ENCODE measurements around the gene CTSE. TPM values are rescaled to one million over a fixed set of nuclear protein-coding genes. Genes with fewer than 3 reads are reported as not detected.

Gene CTSE
- total RNA-seq, 4 donors from 2014 or later: 0.13 TPM; not detected in 3

DNA sequence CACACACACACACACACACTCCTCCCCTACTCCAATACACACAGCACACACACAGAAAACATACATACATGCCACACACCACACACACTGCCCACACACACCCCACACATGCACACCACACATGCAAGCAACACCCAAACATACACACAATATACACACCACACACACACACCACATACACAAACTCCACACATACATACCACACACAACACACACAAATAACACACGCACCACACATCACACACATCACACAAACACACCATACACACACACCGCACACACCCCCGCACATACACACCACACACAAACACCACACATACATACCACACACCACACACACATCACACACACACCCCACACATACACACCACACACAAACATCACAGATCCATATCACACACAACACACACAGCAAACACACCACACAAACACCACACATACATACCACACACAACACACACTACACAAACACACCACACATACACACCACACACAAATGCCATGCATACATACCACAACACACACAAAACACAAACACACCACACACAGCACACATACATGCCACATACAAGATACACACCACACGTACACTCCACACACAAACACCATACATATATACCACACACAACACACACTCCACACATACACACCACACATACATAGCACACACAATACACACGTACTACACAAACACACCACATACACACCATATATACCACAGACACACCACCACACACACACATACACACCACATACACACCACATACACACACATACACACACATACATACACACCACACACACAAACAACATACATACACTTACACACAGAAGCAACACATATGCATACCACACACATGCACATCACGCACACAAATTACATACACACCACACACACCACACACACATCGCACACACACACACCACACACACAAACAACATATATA is 19.6 kb downstream of the CTSE start:
- Histone ChIP-seq H3K36me3 (no peaks in the 10 kb centered on the region), H3K4me3 (no peak overlapping the region), H3K27me3 (no peaks in the 10 kb centered on the region), H3K27ac (replicated peaks in 1 of 4) (peak overlapping the region in 2 of 4 donors; percentile 60 to 64), H3K4me1 (peaks cover 22 to 37% (median 30%) of the 10 kb centered on the region in 4 donors), H3K9me3 (no peaks in the 10 kb centered on the region)
- intact Hi-C loops (cut with DNase I): no loop called here
- WGBS: 94% methylated on average over 7 of the region's 7 CpGs
- TF ChIP-seq CTCF (IDR thresholded peaks at IDR 0.05): no peak
- no peak for TF ChIP-seq POLR2AphosphoS5 (IDR thresholded peaks at IDR 0.05)
- no peak for TF ChIP-seq POLR2A (IDR thresholded peaks at IDR 0.05; ENCODE audit: low read depth)
- TF ChIP-seq EP300 (IDR thresholded peaks at IDR 0.05): no peak
- DNase-seq (ENCODE audit: extremely low spot score): no peak

DNA sequence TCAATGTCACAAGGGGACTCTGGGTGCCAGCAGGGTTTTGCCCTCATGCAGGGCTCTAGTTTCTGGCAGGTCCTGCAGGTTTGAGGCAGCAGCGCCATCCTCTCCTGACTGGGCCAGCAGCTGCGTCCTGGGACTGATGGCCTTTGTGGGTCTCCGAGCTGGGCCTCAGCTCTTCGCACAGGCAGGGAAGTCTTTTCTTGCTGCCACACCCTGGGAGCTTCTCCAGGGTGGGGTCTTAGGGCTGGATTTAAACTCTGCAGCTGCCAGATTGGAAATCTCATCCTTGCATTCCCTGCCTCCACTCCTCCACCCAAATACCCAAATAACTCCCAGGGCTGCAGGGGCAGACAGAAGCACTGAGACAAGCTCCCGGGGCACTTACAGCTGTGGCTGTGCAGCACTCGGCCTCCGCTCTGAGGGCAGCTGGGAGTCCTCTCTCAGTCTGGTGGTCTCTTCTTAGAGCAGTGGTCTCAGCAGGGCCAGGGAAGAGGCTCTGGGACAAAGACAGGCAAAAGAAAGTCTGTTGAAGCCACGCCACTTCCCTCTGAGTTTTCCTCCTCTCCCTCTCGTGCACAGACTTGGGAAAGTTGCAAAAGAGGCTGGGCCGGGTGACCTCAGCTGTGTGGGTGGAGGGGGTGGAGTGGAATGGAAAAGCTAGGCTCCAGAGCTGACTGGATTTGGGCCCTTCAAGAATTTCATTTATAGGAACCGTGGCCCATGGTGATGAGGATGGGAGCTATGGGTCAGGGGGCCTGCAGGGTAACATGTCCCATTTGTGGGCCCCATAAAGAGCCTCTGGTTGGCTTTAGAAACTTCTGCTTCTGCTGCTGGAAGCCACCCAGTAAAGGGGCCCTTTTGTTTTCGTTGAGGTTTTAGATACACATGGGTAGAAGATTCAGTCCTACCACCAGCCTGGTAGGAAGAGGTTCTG is 20.6 kb downstream of the CTSE start, which contains the start of gene RAB7B:
Gene RAB7B (minus strand): TSS at position 525 of the 931 bp plus-strand sequence. CDS start 9,260 bp downstream, outside the sequence.
- peak within 1 kb of the TSS; percentile 22 to 64 (median 60) for H3K27ac ChIP-seq (replicated peaks in 1 of 4)
- H3K27me3 ChIP-seq: no peaks in the 10 kb centered on the region
- H3K9me3 ChIP-seq: no peaks in the 10 kb centered on the region
- H3K4me1 ChIP-seq: peaks cover 26 to 37% (median 32%) of the 10 kb centered on the region in 4 donors
- H3K36me3 ChIP-seq: no peaks in the 10 kb centered on the region
- intact Hi-C loops (cut with DNase I): no loop called here
- TF ChIP-seq CTCF (IDR thresholded peaks at IDR 0.05) (no peak), EP300 (IDR thresholded peaks at IDR 0.05) (no peak), POLR2A (IDR thresholded peaks at IDR 0.05; ENCODE audit: low read depth) (no peak), POLR2AphosphoS5 (IDR thresholded peaks at IDR 0.05) (peak; percentile 19 to 50)
- H3K4me3 ChIP-seq: peak within 1 kb of the TSS; percentile 33 to 46 (median 40)
- no peak for DNase-seq (ENCODE audit: extremely low spot score)
- WGBS: 39% methylated on average over 8 of the region's 12 CpGs

DNA sequence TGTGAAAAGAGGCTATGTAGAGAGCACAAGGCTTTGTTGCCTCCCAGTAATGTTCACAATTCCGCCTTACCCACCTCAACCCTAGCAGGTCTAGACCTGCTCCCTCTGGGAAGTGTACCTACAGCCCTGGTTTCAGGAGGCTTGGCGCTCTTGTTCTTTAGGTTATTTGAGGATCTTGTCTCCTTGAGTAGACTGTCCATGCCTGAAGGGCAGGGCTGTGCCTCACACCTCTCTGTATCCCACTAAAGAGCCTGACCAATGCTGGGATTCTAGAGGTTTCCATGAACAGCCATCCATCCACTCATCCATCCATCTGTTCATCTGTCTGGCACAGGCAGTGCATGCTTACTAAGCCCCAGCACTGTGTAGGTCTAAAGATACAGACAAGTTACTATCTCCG is 21.5 kb downstream of the CTSE start:
- 88% methylated on average over 3 of the region's 3 CpGs for WGBS
- H3K27me3 ChIP-seq: no peaks in the 10 kb centered on the region
- no peaks in the 10 kb centered on the region for H3K36me3 ChIP-seq
- no peak for DNase-seq (ENCODE audit: extremely low spot score)
- intact Hi-C loops (cut with DNase I): no loop called here
- peak overlapping the region in 3 of 4 donors; percentile 38 to 59 (median 42) for H3K27ac ChIP-seq (replicated peaks in 1 of 4)
- peaks cover 26 to 37% (median 32%) of the 10 kb centered on the region in 4 donors for H3K4me1 ChIP-seq
- no peaks in the 10 kb centered on the region for H3K9me3 ChIP-seq
- no peak for TF ChIP-seq CTCF (IDR thresholded peaks at IDR 0.05)
- TF ChIP-seq POLR2A (IDR thresholded peaks at IDR 0.05; ENCODE audit: low read depth): no peak
- no peak for TF ChIP-seq EP300 (IDR thresholded peaks at IDR 0.05)
- no peak for TF ChIP-seq POLR2AphosphoS5 (IDR thresholded peaks at IDR 0.05)
- H3K4me3 ChIP-seq: peak overlapping the region in 1 of 4 donors; percentile 46

- Histone ChIP-seq H3K27me3 (no peaks in the 10 kb centered on the region), H3K36me3 (no peaks in the 10 kb centered on the region), H3K4me3 (peak overlapping the region in 2 of 4 donors; percentile 1 to 21), H3K4me1 (peaks cover 26 to 37% (median 32%) of the 10 kb centered on the region in 4 donors), H3K9me3 (no peaks in the 10 kb centered on the region), H3K27ac (replicated peaks in 1 of 4) (peak overlapping the region in 2 of 4 donors; percentile 38 to 42)
- WGBS: 33% methylated on average over 3 of the region's 3 CpGs
- no peak for DNase-seq (ENCODE audit: extremely low spot score)
- intact Hi-C loops (cut with DNase I): no loop called here
- TF ChIP-seq POLR2AphosphoS5 (IDR thresholded peaks at IDR 0.05) (peak in 1 of 2 donors; percentile 8), POLR2A (IDR thresholded peaks at IDR 0.05; ENCODE audit: low read depth) (no peak)
These were observed 22.2 kb downstream of the CTSE start for GRCh38 chr1:206001476-206001888.

Measured in esophagus muscularis mucosa (tissue), 4 donors.